Urothelium cell line (cell line): ENCODE results near the gene LRRC23.
"Not testable (repeated sequence)": the region's sequence is repeated elsewhere in the genome, so short reads cannot be mapped to it uniquely, and the experiment has no call there.

Source experiments
- DNase-seq: peaks from one replicate; pipeline ENCODE4 v3.0.0; 2011; ENCODE audit warnings: low spot score, mixed read lengths
- FAIRE-seq: peaks from 2 replicates; lab custom pipeline; 2011; peaks lifted over from hg19 to GRCh38; lab: Jason Lieb, UNC

LRRC23 gene

DNA sequence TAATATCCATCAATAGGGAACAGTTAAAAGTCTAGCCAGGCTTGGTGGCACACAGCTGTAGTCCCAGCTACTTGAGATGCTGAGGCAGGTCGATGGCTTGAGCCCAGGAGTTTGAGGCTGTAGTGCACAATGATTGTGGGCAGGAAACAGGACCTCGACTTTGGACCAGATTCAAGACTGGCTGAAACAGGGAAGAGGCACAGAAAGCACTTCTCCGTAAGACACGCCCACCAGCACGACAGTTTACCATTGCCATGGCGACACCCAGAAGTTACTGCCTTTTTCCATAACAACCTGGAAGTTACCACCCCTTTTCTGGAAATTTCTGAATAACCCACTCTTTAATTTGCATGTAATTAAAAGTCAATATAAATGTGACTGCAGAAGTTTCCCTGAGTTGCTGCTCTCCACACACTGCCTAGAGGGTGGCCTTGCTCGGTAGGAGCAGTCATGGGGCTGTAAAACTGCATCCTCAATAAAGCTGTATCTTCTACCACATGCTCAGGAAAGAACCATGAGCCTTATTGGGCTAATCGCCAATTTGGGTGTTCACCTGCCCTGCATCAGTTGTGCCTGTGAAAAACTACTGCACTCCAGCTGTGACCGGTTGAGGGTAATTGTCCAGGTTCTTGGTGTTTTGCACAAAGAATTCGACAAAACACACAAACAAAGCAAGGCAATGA lies 4.6 kb upstream of the LRRC23 start:
- DNase-seq (no peak), FAIRE-seq (no peak)

DNA sequence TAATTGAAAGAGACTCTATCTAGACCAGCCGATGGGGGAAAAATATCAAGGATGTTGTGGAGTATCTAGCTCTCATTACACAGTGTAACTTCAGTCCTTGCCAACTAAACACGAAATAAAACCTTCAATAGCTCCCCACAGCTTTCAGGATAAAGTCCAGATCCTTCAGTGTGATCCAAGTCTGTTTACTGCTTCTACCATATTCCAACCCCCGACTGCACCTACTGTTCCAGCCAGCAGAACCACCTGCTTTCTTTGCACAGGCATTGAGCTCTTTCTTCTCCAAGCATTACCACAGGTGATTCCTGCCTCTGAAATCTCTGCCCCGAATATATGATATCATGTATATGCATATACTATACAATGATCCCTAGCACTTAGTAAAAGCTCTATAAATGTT lies 2.2 kb upstream of the LRRC23 start:
- no peak for FAIRE-seq

DNA sequence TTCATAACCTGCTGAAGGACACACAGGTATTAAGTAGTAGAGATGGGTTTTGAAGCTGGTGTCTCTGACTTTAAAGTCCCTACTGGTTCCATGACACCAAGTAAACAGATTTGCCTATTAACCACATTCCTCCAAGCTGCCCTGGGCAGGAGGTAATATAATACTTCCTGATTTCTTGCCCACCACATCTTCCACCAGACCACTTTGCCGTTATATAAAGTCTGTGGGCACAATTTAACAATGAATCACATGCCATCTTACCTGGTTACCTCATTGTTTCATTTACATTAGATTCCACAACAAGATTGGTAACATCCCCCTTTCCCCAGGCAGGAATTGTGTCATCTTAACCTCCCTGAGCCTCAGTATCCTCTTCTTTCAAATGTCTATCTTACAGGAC lies 900 bp upstream of the LRRC23 start:
- DNase-seq (no peak), FAIRE-seq (no peak)

More for the DNA sequence above, 2.2 kb upstream of the LRRC23 start:
- DNase-seq = no peak

DNA sequence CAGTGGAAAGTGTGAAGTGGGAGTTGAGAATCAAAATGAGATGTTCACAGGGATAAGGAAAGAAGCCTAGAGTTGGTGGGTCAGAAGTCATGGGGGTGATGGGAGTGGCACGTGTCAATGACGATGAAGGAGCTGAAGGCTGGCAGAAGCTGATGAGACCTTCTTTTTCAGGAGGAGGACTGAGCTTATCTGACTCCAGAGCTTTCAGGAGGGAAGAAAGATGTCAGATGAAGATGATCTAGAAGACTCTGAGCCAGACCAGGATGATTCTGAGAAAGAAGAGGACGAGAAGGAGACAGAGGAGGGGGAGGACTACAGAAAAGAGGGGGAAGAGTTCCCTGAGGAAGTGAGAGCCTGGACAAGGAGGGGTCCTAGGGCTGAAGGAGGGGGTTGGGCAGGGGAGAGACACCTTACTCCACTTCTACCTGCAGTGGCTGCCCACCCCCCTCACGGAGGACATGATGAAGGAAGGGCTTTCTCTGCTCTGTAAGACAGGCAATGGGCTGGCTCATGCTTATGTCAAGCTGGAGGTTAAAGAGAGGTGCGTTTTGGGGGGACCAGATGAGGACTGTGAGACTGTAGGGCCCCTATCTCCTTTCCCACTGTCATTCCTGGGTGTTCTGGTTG lies 905 bp downstream of the LRRC23 start:
- no peak for FAIRE-seq
- no peak for DNase-seq

DNA sequence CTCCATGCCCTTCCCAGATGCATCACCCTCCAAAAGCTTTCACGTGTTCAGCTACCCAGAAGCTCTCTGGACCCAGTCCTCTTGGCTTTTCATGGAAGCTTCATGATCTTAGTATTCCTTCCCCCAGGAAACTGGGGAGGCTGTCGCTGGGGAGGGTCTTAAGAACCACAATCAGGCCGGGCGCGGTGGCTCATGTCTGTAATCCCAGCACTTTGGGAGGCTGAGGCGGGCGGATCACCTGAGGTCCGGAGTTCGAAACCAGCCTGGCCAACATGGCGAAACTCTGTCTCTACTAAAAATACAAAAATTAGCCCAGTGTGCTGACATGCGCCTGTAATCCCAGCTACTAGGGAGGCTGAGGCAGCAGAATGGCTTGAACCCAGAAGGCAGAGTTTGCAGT lies 3.5 kb downstream of the LRRC23 start:
- not testable (repeated sequence) for FAIRE-seq, DNase-seq

DNA sequence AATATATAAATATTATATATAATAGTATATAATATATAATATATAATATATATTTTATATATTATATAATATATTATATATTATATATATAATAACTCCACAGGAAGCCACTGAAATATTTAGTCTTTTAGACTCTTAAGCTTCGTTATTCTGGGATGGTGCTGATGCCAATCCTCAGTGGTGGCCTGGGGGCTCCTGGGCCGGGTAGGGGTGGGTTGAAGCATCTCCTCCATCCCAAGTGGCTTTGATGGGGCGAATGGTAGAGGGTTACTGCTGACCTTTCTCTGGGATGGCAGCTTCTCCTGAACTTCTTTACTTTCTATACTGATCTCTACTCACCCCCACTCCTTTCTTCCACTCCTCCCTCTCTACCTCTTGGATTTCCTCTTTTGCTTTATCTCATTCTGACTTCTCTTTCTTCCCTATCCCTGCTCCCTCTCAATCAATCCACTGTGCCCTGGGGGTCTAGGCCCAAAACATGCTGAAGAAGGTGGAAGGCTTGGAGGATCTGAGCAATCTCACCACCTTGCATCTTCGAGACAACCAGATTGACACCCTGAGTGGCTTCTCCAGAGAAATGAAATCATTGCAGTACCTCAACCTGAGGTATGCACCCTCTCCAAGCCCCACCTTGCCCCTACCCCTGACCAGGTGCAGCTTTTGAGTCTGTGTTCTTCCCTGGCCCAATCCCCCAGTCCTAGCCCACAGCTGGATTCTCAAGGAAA lies 5.0 kb downstream of the LRRC23 start:
- FAIRE-seq = no peak

DNA sequence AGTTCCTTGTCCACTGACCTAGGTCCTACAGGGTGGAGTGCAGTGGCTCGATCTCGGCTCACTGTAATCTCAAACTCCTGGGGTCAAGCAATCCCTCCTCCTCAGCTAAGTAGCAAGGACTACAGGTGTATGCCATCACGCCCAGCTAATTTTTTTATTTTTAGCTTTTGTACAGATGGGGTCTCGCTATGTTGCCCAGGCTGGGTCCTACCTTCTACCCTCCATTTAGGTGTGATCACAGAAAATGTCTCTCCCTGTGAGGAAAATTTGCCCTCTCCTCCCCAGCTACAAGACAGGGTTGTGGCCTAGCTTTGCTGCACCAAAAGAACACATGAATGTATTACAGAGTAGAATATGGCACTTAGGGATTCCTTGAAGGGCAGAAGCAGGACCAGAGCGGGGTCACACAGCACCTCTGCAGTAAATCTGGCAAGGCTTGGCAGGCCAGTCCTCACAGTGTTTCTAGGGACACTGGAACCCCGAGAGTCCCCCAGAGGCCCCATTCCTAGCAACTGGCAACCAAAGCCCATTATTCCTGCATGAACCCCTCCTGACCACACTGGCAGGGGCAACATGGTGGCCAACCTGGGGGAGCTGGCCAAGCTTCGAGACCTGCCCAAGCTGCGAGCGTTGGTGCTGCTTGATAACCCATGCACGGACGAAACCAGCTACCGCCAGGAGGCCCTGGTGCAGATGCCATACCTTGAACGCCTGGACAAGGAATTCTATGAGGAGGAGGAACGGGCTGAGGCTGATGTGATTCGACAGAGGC lies 7.7 kb downstream of the LRRC23 start:
- no peak for DNase-seq
- peak; percentile 68 for FAIRE-seq

More for the DNA sequence above, 5.0 kb downstream of the LRRC23 start:
- DNase-seq = no peak

DNA sequence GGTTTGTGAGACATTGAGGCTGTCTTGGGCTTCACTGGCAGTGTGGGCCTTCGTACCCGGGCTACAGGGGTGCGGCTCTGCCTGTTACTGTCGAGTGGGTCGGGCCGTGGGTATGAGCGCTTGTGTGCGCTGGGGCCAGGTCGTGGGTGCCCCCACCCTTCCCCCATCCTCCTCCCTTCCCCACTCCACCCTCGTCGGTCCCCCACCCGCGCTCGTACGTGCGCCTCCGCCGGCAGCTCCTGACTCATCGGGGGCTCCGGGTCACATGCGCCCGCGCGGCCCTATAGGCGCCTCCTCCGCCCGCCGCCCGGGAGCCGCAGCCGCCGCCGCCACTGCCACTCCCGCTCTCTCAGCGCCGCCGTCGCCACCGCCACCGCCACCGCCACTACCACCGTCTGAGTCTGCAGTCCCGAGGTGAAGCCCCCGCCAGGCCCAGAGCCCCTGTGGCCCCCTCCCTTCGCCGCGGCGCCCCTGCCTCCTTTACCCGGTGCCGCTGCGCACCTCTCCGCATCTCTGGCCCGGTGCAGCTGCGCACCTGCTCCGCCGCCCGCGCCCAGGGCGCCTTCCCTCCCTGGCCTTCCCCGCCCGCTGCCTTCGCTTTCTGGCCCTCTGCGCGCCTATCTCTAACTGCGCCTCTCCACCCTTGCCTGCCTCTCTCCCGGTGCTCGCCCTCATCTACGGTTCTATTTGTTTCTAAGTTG lies 9.8 kb downstream of the LRRC23 start, which contains the start of gene ENO2:
ENO2 (plus strand) TSS at position 335 of the 701 bp plus-strand sequence. CDS start 1,253 bp downstream, outside the sequence.
- peak; percentile 91 for FAIRE-seq
- DNase-seq = peak; percentile 93

DNA sequence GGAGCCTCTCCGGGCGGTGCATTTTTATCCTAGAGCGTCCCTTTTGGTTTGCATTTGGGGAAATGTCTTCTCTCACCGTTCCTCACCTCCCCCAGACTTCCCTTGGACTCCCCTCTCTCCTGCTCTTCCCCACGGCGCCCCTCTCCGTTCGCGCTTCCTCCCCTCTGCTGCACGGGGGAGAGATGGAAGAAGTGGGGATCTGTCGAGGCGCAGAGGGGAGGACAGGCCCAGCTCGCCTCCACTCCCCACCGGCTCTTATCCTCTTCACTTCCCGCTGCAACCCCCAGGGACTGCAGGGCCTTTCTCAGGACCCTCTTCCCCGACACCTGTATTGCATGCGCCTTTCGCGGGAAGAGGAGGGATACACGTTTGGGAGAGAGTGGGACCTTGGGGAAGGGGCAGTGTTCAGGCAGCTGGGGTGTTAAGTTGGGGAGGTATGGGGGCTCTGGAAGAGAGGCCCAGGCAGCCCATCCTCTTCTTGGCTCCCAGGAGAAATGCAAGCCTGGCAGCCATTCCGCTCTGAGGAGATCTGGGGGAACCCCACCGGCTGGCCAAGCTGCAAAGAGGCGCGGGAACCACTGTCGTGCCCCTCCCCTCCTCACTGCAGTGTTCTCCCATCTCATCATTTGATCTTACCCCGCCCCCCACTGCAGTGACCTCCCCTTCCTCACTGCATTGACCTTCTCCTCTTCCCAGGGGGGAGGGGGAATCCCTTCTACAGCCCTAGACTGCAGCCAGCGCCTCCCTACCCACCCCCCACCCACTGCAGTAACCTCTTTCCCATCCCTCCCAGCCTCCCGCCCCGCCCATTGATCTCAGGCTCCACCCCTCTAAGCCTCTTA lies 10.5 kb downstream of the LRRC23 start:
- peak; percentile 40 for FAIRE-seq
- no peak for DNase-seq

DNA sequence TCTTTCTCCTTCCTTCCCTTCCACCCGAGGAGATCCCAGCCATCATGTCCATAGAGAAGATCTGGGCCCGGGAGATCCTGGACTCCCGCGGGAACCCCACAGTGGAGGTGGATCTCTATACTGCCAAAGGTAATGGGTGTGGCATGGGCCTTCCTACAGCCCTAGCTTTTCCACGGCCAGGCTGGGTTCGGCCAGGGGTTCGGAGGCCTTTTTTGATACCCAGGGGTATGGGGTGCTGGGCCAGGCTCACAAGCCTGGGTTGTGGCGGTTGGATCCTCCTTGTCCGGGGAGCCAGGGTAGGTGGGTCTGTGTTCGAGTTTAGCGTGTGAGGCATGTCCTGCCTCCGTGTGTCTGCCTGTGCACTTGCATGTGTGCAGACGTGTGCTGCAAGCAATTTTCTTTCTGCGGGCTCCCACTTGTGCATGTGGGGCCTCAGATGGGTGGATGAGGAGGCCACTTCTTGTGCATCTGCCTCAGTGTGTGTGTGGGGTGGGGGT lies 11.2 kb downstream of the LRRC23 start:
- FAIRE-seq (peak; percentile 42), DNase-seq (no peak)

DNA sequence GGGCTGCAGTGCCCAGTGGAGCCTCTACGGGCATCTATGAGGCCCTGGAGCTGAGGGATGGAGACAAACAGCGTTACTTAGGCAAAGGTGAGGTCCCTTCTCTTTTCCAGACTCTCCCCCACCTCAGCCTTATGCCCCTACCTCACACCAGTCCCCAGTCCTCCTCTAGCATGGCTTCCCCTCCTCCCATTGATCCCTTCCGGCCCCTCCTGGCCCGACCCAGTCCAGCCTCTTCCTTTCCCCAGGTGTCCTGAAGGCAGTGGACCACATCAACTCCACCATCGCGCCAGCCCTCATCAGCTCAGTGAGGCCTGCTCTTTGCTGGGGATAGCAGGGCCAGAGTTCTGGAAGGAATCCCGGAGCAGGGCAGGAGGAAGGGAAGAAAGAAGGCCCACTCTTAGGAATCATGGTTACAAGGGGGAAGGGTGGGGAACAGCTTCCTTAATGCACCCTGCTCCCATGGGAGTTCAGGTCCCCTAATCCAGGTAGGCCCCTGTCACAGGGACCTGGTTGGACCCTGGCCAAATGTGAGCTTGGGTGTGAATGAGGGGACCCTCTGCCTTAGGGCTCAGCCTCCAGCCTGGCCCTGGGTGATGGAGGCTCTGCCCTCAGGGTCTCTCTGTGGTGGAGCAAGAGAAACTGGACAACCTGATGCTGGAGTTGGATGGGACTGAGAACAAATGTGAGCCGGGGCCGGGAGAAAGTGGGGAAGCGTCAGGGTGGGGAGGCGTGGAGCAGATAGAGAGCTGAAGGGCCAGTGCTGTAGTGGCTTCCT lies 12.0 kb downstream of the LRRC23 start:
- no peak for FAIRE-seq

DNA sequence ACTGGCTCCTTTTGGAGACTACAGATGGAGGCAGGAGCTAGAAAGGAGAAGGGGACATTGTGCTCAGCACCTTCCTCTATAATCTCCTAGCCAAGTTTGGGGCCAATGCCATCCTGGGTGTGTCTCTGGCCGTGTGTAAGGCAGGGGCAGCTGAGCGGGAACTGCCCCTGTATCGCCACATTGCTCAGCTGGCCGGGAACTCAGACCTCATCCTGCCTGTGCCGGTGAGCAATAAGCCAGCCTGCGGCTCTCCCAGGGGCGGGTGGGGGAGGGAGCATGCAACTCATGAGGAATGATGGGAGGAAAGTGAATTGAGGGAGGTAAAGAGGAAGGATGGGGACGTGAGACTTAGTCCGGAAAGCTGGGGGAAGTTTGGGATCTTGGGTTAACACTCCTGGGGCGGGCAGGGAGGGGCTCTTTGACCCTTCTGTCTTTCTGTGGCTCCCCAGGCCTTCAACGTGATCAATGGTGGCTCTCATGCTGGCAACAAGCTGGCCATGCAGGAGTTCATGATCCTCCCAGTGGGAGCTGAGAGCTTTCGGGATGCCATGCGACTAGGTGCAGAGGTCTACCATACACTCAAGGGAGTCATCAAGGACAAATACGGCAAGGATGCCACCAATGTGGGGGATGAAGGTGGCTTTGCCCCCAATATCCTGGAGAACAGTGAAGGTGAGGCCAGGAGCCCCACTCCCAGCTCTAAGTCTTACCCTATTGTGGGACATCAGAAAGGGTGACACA lies 13.0 kb downstream of the LRRC23 start:
- FAIRE-seq (no peak), DNase-seq (no peak)

More for the DNA sequence above, 12.0 kb downstream of the LRRC23 start:
- no peak for DNase-seq

DNA sequence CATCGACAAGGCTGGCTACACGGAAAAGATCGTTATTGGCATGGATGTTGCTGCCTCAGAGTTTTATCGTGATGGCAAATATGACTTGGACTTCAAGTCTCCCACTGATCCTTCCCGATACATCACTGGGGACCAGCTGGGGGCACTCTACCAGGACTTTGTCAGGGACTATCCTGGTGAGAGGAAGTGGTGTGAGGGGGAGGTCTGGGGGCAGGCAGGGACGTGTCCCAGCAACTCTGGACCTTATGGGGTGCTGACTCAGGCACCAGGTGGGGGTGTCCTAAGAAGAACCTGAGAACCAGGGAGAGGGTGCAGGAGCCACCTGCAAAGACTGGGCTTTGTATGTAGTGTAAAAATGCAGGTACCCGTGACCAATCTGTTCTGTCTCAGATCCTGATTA lies 15.0 kb downstream of the LRRC23 start:
- DNase-seq (no peak), FAIRE-seq (no peak)

DNA sequence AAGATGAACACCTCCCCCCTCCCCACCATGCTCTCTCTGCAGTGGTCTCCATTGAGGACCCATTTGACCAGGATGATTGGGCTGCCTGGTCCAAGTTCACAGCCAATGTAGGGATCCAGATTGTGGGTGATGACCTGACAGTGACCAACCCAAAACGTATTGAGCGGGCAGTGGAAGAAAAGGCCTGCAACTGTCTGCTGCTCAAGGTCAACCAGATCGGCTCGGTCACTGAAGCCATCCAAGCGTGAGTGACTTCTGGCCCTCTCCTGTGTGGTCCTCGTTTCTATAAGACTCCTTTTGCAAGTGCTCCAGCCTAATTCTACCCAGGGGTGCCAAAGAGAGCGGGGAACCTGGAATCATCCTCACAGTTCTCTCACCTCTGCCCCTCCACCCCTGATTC lies 16.9 kb downstream of the LRRC23 start:
- FAIRE-seq = no peak
- DNase-seq = no peak

DNA sequence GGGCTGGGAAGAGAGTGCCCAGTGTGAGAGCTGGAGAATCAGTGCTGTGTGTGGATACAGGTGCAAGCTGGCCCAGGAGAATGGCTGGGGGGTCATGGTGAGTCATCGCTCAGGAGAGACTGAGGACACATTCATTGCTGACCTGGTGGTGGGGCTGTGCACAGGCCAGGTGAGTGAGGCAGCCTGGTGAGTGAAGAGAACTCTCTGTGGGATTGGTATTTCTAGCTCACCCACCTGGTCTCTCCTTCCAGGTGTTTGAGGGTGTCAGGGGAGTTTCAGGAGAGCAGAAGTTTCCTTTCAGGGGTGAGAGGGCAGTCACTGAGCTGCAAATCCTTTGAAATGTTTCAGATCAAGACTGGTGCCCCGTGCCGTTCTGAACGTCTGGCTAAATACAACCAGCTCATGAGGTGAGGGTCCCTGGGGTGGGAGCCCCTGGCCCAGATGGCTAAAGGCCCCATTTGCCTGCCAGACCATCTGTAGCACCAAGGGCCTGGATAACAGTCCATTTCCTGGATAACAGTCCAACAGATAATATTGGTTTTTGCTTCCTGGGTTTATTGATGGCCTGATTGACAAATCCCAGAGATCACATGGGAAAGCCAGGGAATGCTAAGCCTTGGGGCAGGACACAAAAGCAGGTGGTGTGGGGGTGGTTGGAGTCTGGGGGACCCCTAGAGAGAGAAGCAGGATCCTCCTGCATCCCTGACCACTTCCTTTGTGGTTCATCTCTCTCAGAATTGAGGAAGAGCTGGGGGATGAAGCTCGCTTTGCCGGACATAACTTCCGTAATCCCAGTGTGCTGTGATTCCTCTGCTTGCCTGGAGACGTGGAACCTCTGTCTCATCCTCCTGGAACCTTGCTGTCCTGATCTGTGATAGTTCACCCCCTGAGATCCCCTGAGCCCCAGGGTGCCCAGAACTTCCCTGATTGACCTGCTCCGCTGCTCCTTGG lies 17.6 kb downstream of the LRRC23 start:
- FAIRE-seq = no peak
- DNase-seq = no peak

DNA sequence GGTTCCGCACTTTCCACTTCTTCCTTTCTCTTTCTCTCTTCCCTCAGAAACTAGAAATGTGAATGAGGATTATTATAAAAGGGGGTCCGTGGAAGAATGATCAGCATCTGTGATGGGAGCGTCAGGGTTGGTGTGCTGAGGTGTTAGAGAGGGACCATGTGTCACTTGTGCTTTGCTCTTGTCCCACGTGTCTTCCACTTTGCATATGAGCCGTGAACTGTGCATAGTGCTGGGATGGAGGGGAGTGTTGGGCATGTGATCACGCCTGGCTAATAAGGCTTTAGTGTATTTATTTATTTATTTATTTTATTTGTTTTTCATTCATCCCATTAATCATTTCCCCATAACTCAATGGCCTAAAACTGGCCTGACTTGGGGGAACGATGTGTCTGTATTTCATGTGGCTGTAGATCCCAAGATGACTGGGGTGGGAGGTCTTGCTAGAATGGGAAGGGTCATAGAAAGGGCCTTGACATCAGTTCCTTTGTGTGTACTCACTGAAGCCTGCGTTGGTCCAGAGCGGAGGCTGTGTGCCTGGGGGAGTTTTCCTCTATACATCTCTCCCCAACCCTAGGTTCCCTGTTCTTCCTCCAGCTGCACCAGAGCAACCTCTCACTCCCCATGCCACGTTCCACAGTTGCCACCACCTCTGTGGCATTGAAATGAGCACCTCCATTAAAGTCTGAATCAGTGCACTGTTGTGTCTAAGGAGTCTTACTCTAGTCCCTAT lies 18.5 kb downstream of the LRRC23 start:
- DNase-seq (no peak), FAIRE-seq (no peak)
